NCI-H187 treated with DMSO at 0.1 percent for 48 hours (cell line): ENCODE measurements around the gene POGZ.
A peak's percentile ranks its signal among the peaks of the same experiment; 100 is the strongest.

ENCODE experiments used
- DNase-seq: peaks from one replicate; lab custom pipeline; 2025; lab: John Stamatoyannopoulos, UW

Gene POGZ

GRCh38 chr1:151459331-151460046, at the start of gene POGZ:
POGZ (minus strand) TSS chr1:151459494; CDS start chr1:151442204, 17,290 bp downstream.
- DNase-seq: peak; percentile 90

GRCh38 chr1:151508833-151509232, 49.5 kb upstream of the POGZ start:
- DNase-seq: no peak

- no peak for DNase-seq
Measured at GRCh38 chr1:151504759-151505158, 45.5 kb upstream of the POGZ start.

GRCh38 chr1:151504252-151504651, 45.0 kb upstream of the POGZ start:
- no peak for DNase-seq

- no peak for DNase-seq
Measured at GRCh38 chr1:151502859-151503780, 43.8 kb upstream of the POGZ start.

GRCh38 chr1:151502035-151502700, 42.9 kb upstream of the POGZ start:
- no peak for DNase-seq

- no peak for DNase-seq
Measured at GRCh38 chr1:151501474-151501873, 42.2 kb upstream of the POGZ start.

GRCh38 chr1:151499930-151500329, 40.6 kb upstream of the POGZ start:
- no peak for DNase-seq

- no peak for DNase-seq
Measured at GRCh38 chr1:151499365-151499764, 40.1 kb upstream of the POGZ start.

- no peak for DNase-seq
Measured at GRCh38 chr1:151495316-151495715, 36.0 kb upstream of the POGZ start.

- DNase-seq: no peak
Measured at GRCh38 chr1:151494741-151495281, 35.5 kb upstream of the POGZ start.

GRCh38 chr1:151493042-151493441, 33.7 kb upstream of the POGZ start:
- no peak for DNase-seq

- no peak for DNase-seq
Measured at GRCh38 chr1:151492120-151492519, 32.8 kb upstream of the POGZ start.

GRCh38 chr1:151491641-151492040, 32.3 kb upstream of the POGZ start:
- no peak for DNase-seq

- DNase-seq: no peak
Measured at GRCh38 chr1:151486557-151486956, 27.3 kb upstream of the POGZ start.

- DNase-seq: no peak
Measured at GRCh38 chr1:151485685-151486255, 26.5 kb upstream of the POGZ start.

- no peak for DNase-seq
Measured at GRCh38 chr1:151482017-151482416, 22.7 kb upstream of the POGZ start.

- DNase-seq: no peak
Measured at GRCh38 chr1:151479462-151479861, 20.2 kb upstream of the POGZ start.

- no peak for DNase-seq
Measured at GRCh38 chr1:151478923-151479322, 19.6 kb upstream of the POGZ start.

- no peak for DNase-seq
Measured at GRCh38 chr1:151478140-151478812, 19.0 kb upstream of the POGZ start.

GRCh38 chr1:151477066-151477465, 17.8 kb upstream of the POGZ start:
- no peak for DNase-seq
